GM12875 (cell line): ENCODE results near the gene SEC31B.

Experiments used
- H3K4me3 ChIP-seq: one replicate; pipeline ENCODE4 v1.5.1; 2011; ENCODE audit warnings: low read depth, low read length, control low read depth
- CTCF ChIP-seq: IDR thresholded peaks from 2 replicates; pipeline ENCODE4 v1.5.1; 2011; ENCODE audit warnings: low read depth, mild to moderate bottlenecking, control low read depth, inconsistent platforms, low read length, moderate library complexity, borderline replicate concordance; ENCODE audit not compliant: insufficient read depth

The SEC31B gene

GRCh38 chr10:100519311-100520051 lies at the start of gene SEC31B:
SEC31B (minus strand) TSS chr10:100519861; CDS start chr10:100516952, 2,909 bp downstream.
- no peak within 1 kb of the TSS for H3K4me3 ChIP-seq
- no peak for TF ChIP-seq CTCF

- no peak overlapping the region for H3K4me3 ChIP-seq
- TF ChIP-seq CTCF = no peak
Measured at GRCh38 chr10:100568912-100569311, 49.3 kb upstream of the SEC31B start.

GRCh38 chr10:100567826-100568225 lies 48.2 kb upstream of the SEC31B start:
- no peak overlapping the region for H3K4me3 ChIP-seq
- no peak for TF ChIP-seq CTCF

GRCh38 chr10:100567249-100567648 lies 47.6 kb upstream of the SEC31B start:
- no peak for TF ChIP-seq CTCF
- no peak overlapping the region for H3K4me3 ChIP-seq

GRCh38 chr10:100566561-100566960 lies 46.9 kb upstream of the SEC31B start:
- H3K4me3 ChIP-seq = no peak overlapping the region
- no peak for TF ChIP-seq CTCF

GRCh38 chr10:100565206-100565985 lies 45.7 kb upstream of the SEC31B start:
- TF ChIP-seq CTCF = no peak
- H3K4me3 ChIP-seq = no peak overlapping the region
